Sigmoid colon (tissue), 4 donors: ENCODE results near the gene KCNJ5.

Experiments used
- CTCF ChIP-seq, 4 experiments: fragments of 450-650 bp in 3 of 4; fragments of 200-600 bp in 1 of 4; IDR thresholded peaks; one replicate each; pipeline ENCODE4 v1.5.1; 2016 to 2019; ENCODE audit warnings: antibody characterized with exemption in 4 of 4, mild to moderate bottlenecking in 3 of 4, moderate library complexity in 2 of 4
- EP300 ChIP-seq, 4 donors: sonication (generic); formaldehyde crosslinking; IDR thresholded peaks; one replicate each; pipeline ENCODE4 v1.6.1; 2017; ENCODE audit warnings: antibody characterized with exemption in 4 of 4
- POLR2A ChIP-seq, 2 donors: fragments of 450-650 bp; IDR thresholded peaks; one replicate each; pipeline ENCODE4 v1.6.1; 2016; ENCODE audit warnings: antibody characterized with exemption in 2 of 2, mild to moderate bottlenecking in 2 of 2, moderate library complexity in 2 of 2
- POLR2AphosphoS5 ChIP-seq, 4 donors: sonication (generic); formaldehyde crosslinking; IDR thresholded peaks; one replicate each; pipeline ENCODE4 v1.6.1; 2017; ENCODE audit warnings: antibody characterized with exemption in 4 of 4

- TF ChIP-seq POLR2AphosphoS5 (IDR thresholded peaks at IDR 0.05) (no peak), CTCF (IDR thresholded peaks at IDR 0.05) (no peak), EP300 (IDR thresholded peaks at IDR 0.05) (no peak), POLR2A (IDR thresholded peaks at IDR 0.05) (no peak)
These were observed 13.4 kb upstream of the KCNJ5 start for GRCh38 chr11:128877726-128878125.
